PC-3 (cell line): ENCODE measurements around the gene SPATA2. TPM values are rescaled to one million over a fixed set of nuclear protein-coding genes. Genes with fewer than 3 reads are reported as not detected.

Experiments used
- ATAC-seq: fragments of 200-7000 bp; cut with Tn5 transposase; 2 replicates; pipeline ENCODE4 v1.9.1; 2020; ENCODE audit warnings: mild to moderate bottlenecking, moderate library complexity
- BruUV-seq: library from RNA; stranded (reverse); fragments of 400-500 nt; replicated peaks from 2 replicates; lab custom pipeline; 2021; lab: Mats Ljungman, UMichigan
- CTCF ChIA-PET: fragments of 300-600 bp; sonication (Branson Sonifier 250); formaldehyde crosslinking; loops from one replicate; lab custom pipeline; 2022; ENCODE audit warnings: antibody characterized with exemption; lab: Charles Lee
- POLR2A ChIA-PET: fragments of 300-600 bp; sonication (Branson Sonifier 250); formaldehyde crosslinking; loops from one replicate; lab custom pipeline; 2022; ENCODE audit warnings: antibody characterized with exemption; ENCODE audit not compliant: unreplicated experiment; lab: Charles Lee
- DNase-seq: peaks from one replicate; pipeline ENCODE4 v3.0.0-alpha.2; 2015
- H2AFZ ChIP-seq: fragments of 300-600 bp; sonication (generic); 2 replicates; pipeline ENCODE4 v1.6.0; 2016; ENCODE audit warnings: antibody characterized with exemption, low read length
- H3F3A ChIP-seq: fragments of 300-600 bp; sonication (generic); one replicate; pipeline ENCODE4 v1.6.0; 2017; ENCODE audit warnings: antibody characterized with exemption, low read length, control low read depth, mild to moderate bottlenecking; ENCODE audit not compliant: unreplicated experiment
- H3K27ac ChIP-seq: fragments of 300-600 bp; sonication (generic); 2 replicates; pipeline ENCODE4 v1.5.1; 2016; ENCODE audit warnings: mild to moderate bottlenecking, low read length
- H3K27me3 ChIP-seq: fragments of 300-600 bp; sonication (generic); 2 replicates; pipeline ENCODE4 v1.6.1; 2016; ENCODE audit warnings: low read length, mixed read lengths
- H3K36me3 ChIP-seq: fragments of 300-600 bp; sonication (generic); 2 replicates; pipeline ENCODE4 v1.6.1; 2016; ENCODE audit warnings: low read depth, mixed run types, low read length, mixed read lengths
- H3K4me1 ChIP-seq: fragments of 300-600 bp; sonication (generic); 2 replicates; pipeline ENCODE4 v1.5.1; 2016; ENCODE audit warnings: low read length; ENCODE audit not compliant: insufficient read depth
- H3K4me2 ChIP-seq: fragments of 300-600 bp; sonication (generic); 2 replicates; pipeline ENCODE4 v1.6.0; 2016; ENCODE audit warnings: low read length
- H3K4me3 ChIP-seq: fragments of 300-600 bp; sonication (generic); 2 replicates; pipeline ENCODE4 v1.5.1; 2016; ENCODE audit warnings: mild to moderate bottlenecking, low read length, mixed read lengths
- H3K79me2 ChIP-seq: fragments of 300-600 bp; sonication (generic); 2 replicates; pipeline ENCODE4 v1.6.1; 2017; ENCODE audit warnings: low read length, mixed read lengths
- H3K9ac ChIP-seq: fragments of 300-600 bp; sonication (generic); 2 replicates; pipeline ENCODE4 v1.6.0; 2016; ENCODE audit warnings: mild to moderate bottlenecking, low read length
- H3K9me2 ChIP-seq: fragments of 300-600 bp; sonication (generic); replicated peaks from 2 replicates; pipeline ENCODE4 v1.6.1; 2016; ENCODE audit warnings: mixed run types, low read length, mixed read lengths
- H3K9me3 ChIP-seq: fragments of 300-600 bp; sonication (generic); 2 replicates; pipeline ENCODE4 v1.6.1; 2016; ENCODE audit warnings: low read length, mixed read lengths
- H4K20me1 ChIP-seq: fragments of 300-600 bp; sonication (generic); 2 replicates; pipeline ENCODE4 v1.6.1; 2016; ENCODE audit warnings: low read length, mixed read lengths
- CTCF ChIP-seq: fragments of 300-600 bp; sonication (generic); conservative IDR thresholded peaks from 2 replicates; pipeline ENCODE4 v1.5.1; 2017; ENCODE audit warnings: antibody characterized with exemption, low read depth, mild to moderate bottlenecking, low read length
- EZH2 ChIP-seq: fragments of 300-600 bp; sonication (generic); IDR thresholded peaks from one replicate; pipeline ENCODE4 v1.6.1; 2017; ENCODE audit warnings: antibody characterized with exemption, mild to moderate bottlenecking, low read length; ENCODE audit not compliant: unreplicated experiment
- EZH2phosphoT487 ChIP-seq: fragments of 300-600 bp; sonication (generic); IDR thresholded peaks from 2 replicates; pipeline ENCODE4 v1.6.1; 2018; ENCODE audit warnings: mild to moderate bottlenecking, antibody characterized with exemption, low read length, borderline replicate concordance
- intact Hi-C: fragments of 100-400 bp; cut with micrococcal nuclease; formaldehyde crosslinking; loops from 2 replicates; pipeline ENCODE4 v1.9.0; 2023
- total RNA-seq: library from RNA; depleted of rRNA; stranded (reverse); fragments of >200 nt; gene quantifications from 2 replicates; pipeline ENCODE4 v1.2.3, GENCODE V29; 2014

Gene SPATA2
- total RNA-seq, 1 experiment from 2014 or later: 7.4 TPM

GRCh38 chr20:49894073-49894470, 21.3 kb downstream of the SPATA2 start:
- H3K36me3 ChIP-seq: no peaks in the 10 kb centered on the region
- H3K27me3 ChIP-seq: no peaks in the 10 kb centered on the region
- ATAC-seq (no peak), DNase-seq (no peak)
- H3K4me3 ChIP-seq: no peak overlapping the region
- no TSS peak for BruUV-seq
- no peak overlapping the region for H3K4me2 ChIP-seq
- TF ChIP-seq EZH2: no peak
- TF ChIP-seq EZH2phosphoT487: no peak
- no peak for TF ChIP-seq CTCF
- H3K79me2 ChIP-seq: no peaks in the 10 kb centered on the region
- H3K27ac ChIP-seq: no peak overlapping the region
- H4K20me1 ChIP-seq: no peaks in the 10 kb centered on the region
- POLR2A ChIA-PET: no interaction called here
- no peak overlapping the region for H3K9ac ChIP-seq
- no peak overlapping the region for H2AFZ ChIP-seq
- no peaks in the 10 kb centered on the region for H3K9me2 ChIP-seq
- intact Hi-C loops: no loop called here
- 0 out of 2 replicates have a peak, but pooled peaks cover 5% of the 10 kb centered on the region for H3K4me1 ChIP-seq
- no peaks in the 10 kb centered on the region for H3K9me3 ChIP-seq
- CTCF ChIA-PET: no interaction called here
- H3F3A ChIP-seq: no peaks in the 10 kb centered on the region

DNA sequence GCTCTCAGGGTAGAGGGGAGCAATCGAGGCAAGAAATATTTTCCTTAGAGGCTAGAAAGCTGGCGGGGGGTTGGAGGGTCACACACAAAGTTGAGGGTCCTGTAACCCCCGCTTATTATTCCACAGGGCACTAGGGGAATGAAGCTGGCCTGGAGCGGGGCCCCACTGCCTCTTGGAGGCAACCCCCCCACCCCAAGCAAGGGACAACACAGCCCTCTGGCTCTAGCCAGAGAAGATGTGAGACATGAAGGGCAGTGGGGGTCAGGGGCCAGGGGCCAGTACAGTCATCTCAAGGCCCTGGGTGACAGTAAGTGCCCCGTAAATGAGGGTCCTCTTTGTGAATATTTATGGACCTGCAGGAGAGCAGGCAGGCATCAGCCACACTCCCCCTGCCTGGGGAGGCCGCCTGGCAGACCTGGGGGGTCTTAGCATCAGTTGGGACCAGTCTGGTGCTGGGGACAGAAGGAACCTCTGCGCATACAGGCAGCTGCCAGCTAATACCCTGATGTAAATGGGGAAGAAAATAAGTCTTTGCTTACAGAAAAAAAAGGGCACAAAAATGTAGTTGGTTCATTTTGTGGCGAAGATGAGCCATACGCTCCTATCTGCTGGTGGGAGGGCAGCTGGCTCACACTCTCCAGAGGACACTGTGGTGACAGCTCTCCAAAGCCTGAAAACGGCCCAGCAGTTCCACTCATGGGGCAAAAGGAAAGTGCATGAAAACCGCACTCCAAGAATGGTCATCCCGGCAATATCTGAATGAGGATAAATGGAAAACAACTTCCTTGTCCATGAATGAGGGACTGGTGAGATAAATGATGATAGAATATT, 21.9 kb downstream of the SPATA2 start:
- Histone ChIP-seq H3K4me3 (no peak overlapping the region), H3K79me2 (no peaks in the 10 kb centered on the region), H2AFZ (no peak overlapping the region), H3K9me2 (no peaks in the 10 kb centered on the region), H3K4me1 (0 out of 2 replicates have a peak, but pooled peaks cover 5% of the 10 kb centered on the region), H4K20me1 (no peaks in the 10 kb centered on the region), H3K9ac (no peak overlapping the region), H3F3A (no peaks in the 10 kb centered on the region), H3K27me3 (no peaks in the 10 kb centered on the region), H3K9me3 (no peaks in the 10 kb centered on the region), H3K4me2 (no peak overlapping the region), H3K27ac (no peak overlapping the region), H3K36me3 (no peaks in the 10 kb centered on the region)
- POLR2A ChIA-PET: no interaction called here
- intact Hi-C loops: no loop called here
- ATAC-seq: no peak
- CTCF ChIA-PET: no interaction called here
- no TSS peak for BruUV-seq
- TF ChIP-seq EZH2phosphoT487: no peak
- TF ChIP-seq CTCF: no peak
- DNase-seq: no peak

GRCh38 chr20:49892817-49893216, 22.5 kb downstream of the SPATA2 start:
- CTCF ChIA-PET: no interaction called here
- BruUV-seq: no TSS peak

More at GRCh38 chr20:49892817-49893216, 22.5 kb downstream of the SPATA2 start:
- Histone ChIP-seq H3K27ac (no peak overlapping the region), H3K4me3 (no peak overlapping the region), H2AFZ (no peak overlapping the region), H3K9me2 (no peaks in the 10 kb centered on the region), H3F3A (no peaks in the 10 kb centered on the region), H3K27me3 (no peaks in the 10 kb centered on the region), H3K79me2 (no peaks in the 10 kb centered on the region), H3K4me1 (0 out of 2 replicates have a peak, but pooled peaks cover 5% of the 10 kb centered on the region), H4K20me1 (no peaks in the 10 kb centered on the region), H3K4me2 (no peak overlapping the region), H3K9me3 (no peaks in the 10 kb centered on the region), H3K9ac (no peak overlapping the region), H3K36me3 (no peaks in the 10 kb centered on the region)
- POLR2A ChIA-PET: no interaction called here
- TF ChIP-seq CTCF: no peak
- TF ChIP-seq EZH2: no peak
- TF ChIP-seq EZH2phosphoT487: no peak
- ATAC-seq (no peak), DNase-seq (no peak)
- intact Hi-C loops: no loop called here
